ENCODE data around the gene CD34. TPM values are rescaled to one million over a fixed set of nuclear protein-coding genes. Genes with fewer than 3 reads are reported as not detected.

The CD34 gene, protein sequence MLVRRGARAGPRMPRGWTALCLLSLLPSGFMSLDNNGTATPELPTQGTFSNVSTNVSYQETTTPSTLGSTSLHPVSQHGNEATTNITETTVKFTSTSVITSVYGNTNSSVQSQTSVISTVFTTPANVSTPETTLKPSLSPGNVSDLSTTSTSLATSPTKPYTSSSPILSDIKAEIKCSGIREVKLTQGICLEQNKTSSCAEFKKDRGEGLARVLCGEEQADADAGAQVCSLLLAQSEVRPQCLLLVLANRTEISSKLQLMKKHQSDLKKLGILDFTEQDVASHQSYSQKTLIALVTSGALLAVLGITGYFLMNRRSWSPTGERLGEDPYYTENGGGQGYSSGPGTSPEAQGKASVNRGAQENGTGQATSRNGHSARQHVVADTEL
- total RNA-seq (ENCODE audit: low replicate concordance): 0.27 and 4.8 TPM in 2 replicates

DNA sequence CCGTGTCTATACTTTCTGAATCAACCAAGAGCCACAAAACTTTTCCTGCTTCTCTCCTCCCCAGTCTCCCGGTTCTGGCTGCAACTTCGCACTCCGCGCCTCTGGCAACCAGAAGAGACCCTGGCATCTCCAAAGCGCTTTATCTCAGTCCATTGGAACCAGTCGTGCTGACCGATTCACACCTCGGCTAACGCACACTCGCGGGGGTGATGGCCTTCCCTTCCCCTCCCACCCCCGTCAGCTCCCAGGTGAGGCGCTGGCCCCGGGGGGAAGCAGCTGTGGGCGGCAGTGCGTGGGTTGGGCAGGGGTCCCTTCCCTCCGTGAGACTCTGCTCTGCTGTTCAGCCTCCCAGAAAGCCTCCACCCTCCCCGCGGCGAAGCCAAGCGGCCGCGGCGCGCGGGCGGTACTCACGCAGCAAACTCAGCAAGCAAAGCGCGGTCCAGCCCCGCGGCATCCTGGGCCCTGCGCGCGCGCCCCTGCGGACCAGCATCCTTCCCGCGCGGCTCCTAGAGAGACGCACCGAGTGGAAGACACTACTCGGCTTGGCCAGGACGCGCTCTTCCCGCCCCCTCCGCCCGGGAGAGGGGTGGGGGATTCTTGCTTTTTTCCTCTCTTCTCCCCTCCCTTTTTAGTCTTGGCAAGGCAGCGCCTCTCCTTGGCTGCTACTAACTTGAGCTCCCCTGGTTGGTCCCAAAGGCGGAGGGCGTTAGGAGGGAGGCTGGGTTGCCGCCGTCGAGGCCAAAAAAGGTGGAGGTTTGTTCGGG lies at the start of gene CD34:
CD34 (minus strand) TSS at position 535 of the 764 bp plus-strand sequence; CDS start at position 490, 45 bp downstream.
- TF ChIP-seq, protein P1, sequence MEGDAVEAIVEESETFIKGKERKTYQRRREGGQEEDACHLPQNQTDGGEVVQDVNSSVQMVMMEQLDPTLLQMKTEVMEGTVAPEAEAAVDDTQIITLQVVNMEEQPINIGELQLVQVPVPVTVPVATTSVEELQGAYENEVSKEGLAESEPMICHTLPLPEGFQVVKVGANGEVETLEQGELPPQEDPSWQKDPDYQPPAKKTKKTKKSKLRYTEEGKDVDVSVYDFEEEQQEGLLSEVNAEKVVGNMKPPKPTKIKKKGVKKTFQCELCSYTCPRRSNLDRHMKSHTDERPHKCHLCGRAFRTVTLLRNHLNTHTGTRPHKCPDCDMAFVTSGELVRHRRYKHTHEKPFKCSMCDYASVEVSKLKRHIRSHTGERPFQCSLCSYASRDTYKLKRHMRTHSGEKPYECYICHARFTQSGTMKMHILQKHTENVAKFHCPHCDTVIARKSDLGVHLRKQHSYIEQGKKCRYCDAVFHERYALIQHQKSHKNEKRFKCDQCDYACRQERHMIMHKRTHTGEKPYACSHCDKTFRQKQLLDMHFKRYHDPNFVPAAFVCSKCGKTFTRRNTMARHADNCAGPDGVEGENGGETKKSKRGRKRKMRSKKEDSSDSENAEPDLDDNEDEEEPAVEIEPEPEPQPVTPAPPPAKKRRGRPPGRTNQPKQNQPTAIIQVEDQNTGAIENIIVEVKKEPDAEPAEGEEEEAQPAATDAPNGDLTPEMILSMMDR (IDR thresholded peaks at IDR 0.05; ENCODE audit: insufficient read depth, low read length): no peak
- peak; percentile 31 for DNase-seq (ENCODE audit: low read depth)
- H3K4me3 ChIP-seq (ENCODE audit: low read depth, low read length): peak within 1 kb of the TSS; percentile 59

DNA sequence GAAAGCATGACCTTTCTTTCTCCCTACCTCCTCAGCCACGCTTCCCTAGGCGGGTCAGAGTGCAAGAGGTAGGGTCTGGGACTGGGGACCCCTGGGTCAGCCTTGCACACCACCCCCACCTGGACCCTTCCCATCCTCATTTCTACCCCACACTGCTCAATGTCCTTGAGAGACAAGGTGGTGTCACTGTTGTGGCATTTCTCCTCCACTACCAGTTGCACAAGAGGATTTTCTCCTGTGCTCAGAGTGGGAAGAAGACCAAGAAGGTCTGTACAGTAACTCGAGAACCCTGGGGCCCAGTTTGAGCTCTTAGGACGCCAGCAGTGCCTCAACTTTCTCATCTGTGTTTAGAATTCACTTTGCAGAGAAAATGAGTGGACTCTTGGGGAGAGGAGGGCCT lies 49.4 kb upstream of the CD34 start:
- DNase-seq (ENCODE audit: low read depth): no peak
- H3K4me3 ChIP-seq (ENCODE audit: low read depth, low read length): no peak overlapping the region
- TF ChIP-seq, protein P1 (IDR thresholded peaks at IDR 0.05; ENCODE audit: insufficient read depth, low read length): no peak

- TF ChIP-seq, protein P1 (IDR thresholded peaks at IDR 0.05; ENCODE audit: insufficient read depth, low read length): no peak
- DNase-seq (ENCODE audit: low read depth): no peak
- no peak overlapping the region for H3K4me3 ChIP-seq (ENCODE audit: low read depth, low read length)
These were observed 49.0 kb upstream of the CD34 start for GRCh38 chr1:207959910-207960309.

DNA sequence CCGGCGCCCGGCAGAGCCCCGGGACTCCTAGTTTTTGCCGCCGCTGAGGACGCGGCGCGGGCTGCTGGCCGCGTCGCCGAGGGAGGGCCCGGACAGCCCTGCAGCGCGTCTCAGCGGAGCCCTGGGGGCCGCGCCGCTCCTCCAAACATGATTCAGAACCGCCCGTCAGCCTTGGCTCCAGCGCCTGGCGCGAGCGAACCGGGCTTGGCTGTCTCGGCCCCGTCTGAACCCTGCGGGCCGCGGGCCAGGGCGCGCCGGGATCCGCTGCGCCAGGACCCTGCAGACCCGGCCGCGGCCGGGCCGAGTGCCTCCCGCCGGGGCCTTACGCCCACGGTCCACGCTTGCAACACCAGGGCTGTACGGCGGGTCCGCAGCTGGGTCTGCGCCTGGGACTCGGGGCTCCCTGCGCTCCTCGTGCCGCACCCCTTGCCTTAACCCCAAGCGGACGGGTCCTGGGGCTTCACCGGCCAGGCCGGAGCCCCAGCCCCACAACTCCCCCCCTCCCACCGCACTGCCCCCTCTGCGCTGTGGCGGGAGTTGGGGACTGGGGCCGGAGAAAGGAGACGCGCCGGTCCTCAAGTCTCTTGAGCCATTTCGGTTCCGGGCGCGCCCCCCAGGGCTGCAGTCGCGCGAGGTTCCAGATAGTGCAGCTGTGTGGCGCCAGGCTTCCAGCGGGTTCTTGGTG lies 48.4 kb upstream of the CD34 start:
- DNase-seq (ENCODE audit: low read depth): peak; percentile 74
- TF ChIP-seq, protein P1 (IDR thresholded peaks at IDR 0.05; ENCODE audit: insufficient read depth, low read length): no peak
- H3K4me3 ChIP-seq (ENCODE audit: low read depth, low read length): peak overlapping the region; percentile 36

DNA sequence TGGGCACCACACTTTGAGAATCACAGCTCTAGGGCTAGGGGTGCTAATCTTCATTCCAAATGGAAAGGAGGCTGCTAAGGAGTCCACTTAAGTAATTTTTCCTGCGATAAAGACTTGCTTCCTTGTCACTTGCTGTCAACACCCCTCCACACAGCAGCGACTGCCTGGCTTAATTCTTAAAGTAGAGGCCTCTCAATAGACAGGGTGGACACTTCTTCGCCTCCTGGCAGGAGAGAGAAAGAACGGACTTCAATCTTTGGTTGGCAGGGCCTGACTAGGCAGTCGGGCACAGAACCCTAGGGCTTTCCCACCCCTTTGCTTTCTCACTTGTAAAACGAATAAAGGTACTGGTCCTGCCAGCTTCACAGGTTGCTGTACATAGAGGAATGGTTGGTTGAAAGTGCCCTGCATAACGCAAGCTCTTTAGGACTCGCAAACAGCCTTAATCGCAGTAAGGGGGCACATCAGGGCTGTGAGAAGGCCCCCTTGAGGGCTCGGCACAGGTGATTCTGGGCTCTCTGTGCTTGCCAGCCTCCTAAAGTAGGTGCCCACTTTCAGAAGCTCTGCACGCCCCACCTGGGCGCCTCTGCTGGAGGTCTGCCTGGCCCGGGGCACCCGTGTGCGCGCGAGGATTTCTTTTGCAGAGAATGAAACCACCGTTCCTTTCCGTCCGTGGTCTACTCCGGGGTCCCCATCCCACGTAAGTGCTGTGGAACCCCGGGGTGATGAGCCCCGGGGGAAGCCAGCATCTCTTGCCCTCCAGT lies 47.6 kb upstream of the CD34 start:
- TF ChIP-seq, protein P1 (IDR thresholded peaks at IDR 0.05; ENCODE audit: insufficient read depth, low read length): no peak
- no peak for DNase-seq (ENCODE audit: low read depth)

GRCh38 chr1:207956986-207957385 lies 46.1 kb upstream of the CD34 start:
- no peak overlapping the region for H3K4me3 ChIP-seq (ENCODE audit: low read depth, low read length)
- no peak for DNase-seq (ENCODE audit: low read depth)
- TF ChIP-seq, protein P1 (IDR thresholded peaks at IDR 0.05; ENCODE audit: insufficient read depth, low read length): no peak

More for the DNA sequence above, 47.6 kb upstream of the CD34 start:
- peak overlapping the region; percentile 36 for H3K4me3 ChIP-seq (ENCODE audit: low read depth, low read length)
